ENCODE measurements around the gene OR5W2. TPM values are rescaled to one million over a fixed set of nuclear protein-coding genes. Genes with fewer than 3 reads are reported as not detected.

OR5W2 gene
- total and polyA plus RNA-seq, 2 experiments from 2014 or later, result not detected

Small RNA genes within 50 kb of the gene (small RNA-seq; reads per million reads assigned to genes)
- gene AC036111.3, result not detected

Other genes starting within 250 kb of the OR5W2 start
- not detected in 2 replicates for gene OR5D13, start 141.1 kb downstream of the OR5W2 start, total RNA-seq
- not detected in 2 replicates for gene OR5D13, start 141.1 kb downstream of the OR5W2 start, polyA plus RNA-seq
- gene OR5D14, start 119.0 kb downstream of the OR5W2 start, total RNA-seq, result not detected in 2 replicates
- not detected in 2 replicates for gene OR5D14, start 119.0 kb downstream of the OR5W2 start, polyA plus RNA-seq
- not detected in 2 replicates for gene OR5L1, start 103.2 kb downstream of the OR5W2 start, total RNA-seq
- not detected in 2 replicates for gene OR5L1, start 103.2 kb downstream of the OR5W2 start, polyA plus RNA-seq
- gene OR5D18, start 95.0 kb downstream of the OR5W2 start, total RNA-seq, result not detected in 2 replicates
- gene OR5D18, start 95.0 kb downstream of the OR5W2 start, polyA plus RNA-seq, result not detected in 2 replicates
- gene OR5L2, start 87.4 kb downstream of the OR5W2 start, total RNA-seq, result not detected in 2 replicates
- not detected in 2 replicates for gene OR5L2, start 87.4 kb downstream of the OR5W2 start, polyA plus RNA-seq
- not detected in 2 replicates for gene OR5D16, start 75.8 kb downstream of the OR5W2 start, total RNA-seq
- not detected in 2 replicates for gene OR5D16, start 75.8 kb downstream of the OR5W2 start, polyA plus RNA-seq
- not detected in 2 replicates for gene TRIM51, start 31.3 kb downstream of the OR5W2 start, total RNA-seq
- not detected in 2 replicates for gene TRIM51, start 31.3 kb downstream of the OR5W2 start, polyA plus RNA-seq
- not detected in 2 replicates for gene OR5I1, start 21.8 kb upstream of the OR5W2 start, total RNA-seq
- not detected in 2 replicates for gene OR5I1, start 21.8 kb upstream of the OR5W2 start, polyA plus RNA-seq
- not detected in 2 replicates for gene OR10AG1, start 55.4 kb upstream of the OR5W2 start, total RNA-seq
- not detected in 2 replicates for gene OR10AG1, start 55.4 kb upstream of the OR5W2 start, polyA plus RNA-seq
- gene OR5F1, start 80.0 kb upstream of the OR5W2 start, total RNA-seq, result not detected in 2 replicates
- not detected in 2 replicates for gene OR5F1, start 80.0 kb upstream of the OR5W2 start, polyA plus RNA-seq
- not detected in 2 replicates for gene OR5AS1, start 113.1 kb upstream of the OR5W2 start, total RNA-seq
- gene OR5AS1, start 113.1 kb upstream of the OR5W2 start, polyA plus RNA-seq, result not detected in 2 replicates
- gene OR8I2, start 178.7 kb upstream of the OR5W2 start, total RNA-seq, result not detected in 2 replicates
- not detected in 2 replicates for gene OR8I2, start 178.7 kb upstream of the OR5W2 start, polyA plus RNA-seq
- gene OR8H2, start 189.1 kb upstream of the OR5W2 start, total RNA-seq, result not detected in 2 replicates
- gene OR8H2, start 189.1 kb upstream of the OR5W2 start, polyA plus RNA-seq, result not detected in 2 replicates
- not detected in 2 replicates for gene OR8H3, start 207.8 kb upstream of the OR5W2 start, total RNA-seq
- not detected in 2 replicates for gene OR8H3, start 207.8 kb upstream of the OR5W2 start, polyA plus RNA-seq
- gene OR8J3, start 225.6 kb upstream of the OR5W2 start, total RNA-seq, result not detected in 2 replicates
- gene OR8J3, start 225.6 kb upstream of the OR5W2 start, polyA plus RNA-seq, result not detected in 2 replicates
- not detected in 2 replicates for gene OR8K5, start 245.7 kb upstream of the OR5W2 start, total RNA-seq
- not detected in 2 replicates for gene OR8K5, start 245.7 kb upstream of the OR5W2 start, polyA plus RNA-seq